Inflammatory macrophage (primary cell): ENCODE data around the gene NOP14.
A peak's percentile ranks its signal among the peaks of the same experiment; 100 is the strongest.
"Not testable (repeated sequence)": the region's sequence is repeated elsewhere in the genome, so short reads cannot be mapped to it uniquely, and the experiment has no call there.

Source experiments
- DNase-seq, 2 donors: peaks; one replicate each; pipeline ENCODE4 v3.0.0-alpha.2; 2020 to 2022

Gene NOP14

DNA sequence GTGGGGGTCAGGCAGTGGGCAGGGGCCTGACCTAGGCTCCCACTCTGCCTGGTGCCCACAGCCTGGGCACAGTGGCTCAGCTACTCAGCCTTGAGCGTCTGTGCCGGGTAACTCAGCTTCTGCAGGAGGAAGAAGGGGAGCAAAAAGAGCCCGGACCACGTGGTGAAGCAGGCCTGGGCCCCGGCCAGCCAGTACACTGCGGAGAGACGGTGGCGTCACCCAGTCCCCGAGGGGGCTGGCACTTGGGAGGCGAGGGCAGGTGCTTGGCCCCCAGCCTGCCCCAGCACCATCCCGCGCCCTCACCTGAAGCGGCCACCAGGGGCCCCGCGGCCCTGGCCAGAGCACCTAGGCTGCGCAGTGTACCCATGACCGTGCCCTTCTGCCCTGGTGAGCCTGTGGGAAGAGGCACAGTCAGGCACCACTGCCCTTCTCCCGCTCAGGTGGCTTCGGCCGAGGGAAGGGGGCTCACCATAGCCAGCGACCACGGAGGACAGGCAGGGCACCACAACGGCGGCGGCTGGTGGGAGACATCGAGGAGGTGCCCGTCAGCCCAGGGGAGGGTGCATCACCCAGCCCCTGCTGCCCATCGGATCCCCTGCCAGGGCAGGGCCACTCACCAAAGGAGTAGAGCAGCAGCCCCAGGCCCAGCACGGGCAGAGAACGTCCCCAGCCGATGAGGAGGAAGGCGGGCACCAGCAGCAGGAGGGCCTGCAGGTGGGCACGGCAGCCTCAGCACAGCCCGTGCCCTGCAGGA, 32.3 kb downstream of the NOP14 start:
- DNase-seq: no peak

- DNase-seq: no peak
These were observed 33.0 kb downstream of the NOP14 start for GRCh38 chr4:2930135-2930757.

GRCh38 chr4:2929469-2929868, 33.7 kb downstream of the NOP14 start:
- no peak for DNase-seq

DNA sequence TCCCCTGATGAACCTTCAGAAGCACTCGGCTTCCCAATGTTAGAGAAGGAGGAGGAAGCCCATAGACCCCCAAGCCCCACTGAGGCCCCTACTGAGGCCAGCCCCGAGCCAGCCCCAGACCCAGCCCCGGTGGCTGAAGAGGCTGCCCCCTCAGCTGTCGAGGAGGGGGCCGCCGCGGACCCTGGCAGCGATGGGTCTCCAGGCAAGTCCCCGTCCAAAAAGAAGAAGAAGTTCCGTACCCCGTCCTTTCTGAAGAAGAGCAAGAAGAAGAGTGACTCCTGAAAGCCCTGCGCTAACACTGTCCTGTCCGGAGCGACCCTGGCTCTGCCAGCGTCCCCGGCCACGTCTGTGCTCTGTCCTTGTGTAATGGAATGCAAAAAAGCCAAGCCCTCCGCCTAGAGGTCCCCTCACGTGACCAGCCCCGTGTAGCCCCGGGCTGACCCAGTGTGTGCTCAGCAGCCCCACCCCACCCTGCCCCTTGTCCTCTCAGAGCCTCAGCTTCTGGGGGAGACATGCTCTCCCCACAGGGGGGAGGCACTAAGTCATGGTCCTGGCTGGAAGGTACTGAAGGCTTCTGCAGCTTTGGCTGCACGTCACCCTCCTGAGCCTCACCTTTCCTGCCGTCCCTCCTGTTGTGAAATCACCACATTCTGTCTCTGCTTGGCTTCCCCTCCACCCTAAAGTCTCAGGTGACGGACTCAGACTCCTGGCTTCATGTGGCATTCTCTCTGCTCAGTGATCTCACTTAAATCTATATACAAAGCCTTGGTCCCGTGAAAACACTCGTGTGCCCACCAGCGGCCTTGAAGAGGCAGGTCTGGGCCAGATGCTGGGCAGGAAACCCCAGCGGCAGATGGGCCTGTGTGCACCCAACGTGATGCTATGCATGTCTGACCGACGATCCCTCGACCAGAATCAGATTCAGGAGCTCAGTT, 34.7 kb downstream of the NOP14 start:
- DNase-seq: no peak

- no peak for DNase-seq
These were observed 35.5 kb downstream of the NOP14 start for GRCh38 chr4:2927696-2928075.

- DNase-seq: no peak
These were observed 36.0 kb downstream of the NOP14 start for GRCh38 chr4:2927016-2927695.

GRCh38 chr4:2925931-2926860, 37.0 kb downstream of the NOP14 start:
- no peak for DNase-seq

- no peak for DNase-seq
These were observed 37.7 kb downstream of the NOP14 start for GRCh38 chr4:2925496-2925895.

DNA sequence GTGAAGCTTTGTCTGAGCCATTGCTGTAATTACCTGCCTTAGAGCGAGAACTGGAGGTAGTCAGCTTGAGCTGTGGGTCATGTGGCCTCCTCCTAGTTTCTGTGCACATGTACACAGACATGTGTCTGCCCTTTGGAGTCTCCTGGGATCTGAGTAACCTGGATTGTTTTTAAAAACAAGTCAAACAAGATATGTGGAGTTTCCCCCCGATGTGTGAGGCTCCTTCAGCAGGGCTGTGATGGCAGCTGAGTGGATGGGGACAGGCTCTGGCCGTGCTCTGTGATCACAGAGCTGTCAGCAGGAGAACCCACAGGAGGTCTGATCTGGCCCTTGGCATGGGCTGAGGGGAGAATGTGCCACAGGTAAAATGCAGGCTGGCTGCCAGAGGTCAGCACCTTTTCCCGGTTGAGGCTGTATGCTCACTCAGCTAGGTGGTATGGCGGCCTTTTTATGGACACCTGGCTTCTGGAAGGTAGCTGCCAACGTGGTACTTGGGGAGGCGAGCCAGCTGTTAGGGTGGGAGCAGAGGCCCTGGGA, 38.4 kb downstream of the NOP14 start:
- DNase-seq: no peak

- DNase-seq: no peak
These were observed 38.9 kb downstream of the NOP14 start for GRCh38 chr4:2924286-2924685.

- DNase-seq: no peak
These were observed 39.5 kb downstream of the NOP14 start for GRCh38 chr4:2923668-2924173.

- DNase-seq: peak in 1 of 2 donors; percentile 14
These were observed 40.1 kb downstream of the NOP14 start for GRCh38 chr4:2923141-2923551.

GRCh38 chr4:2922453-2923101, 40.6 kb downstream of the NOP14 start:
- DNase-seq: not testable (repeated sequence)

GRCh38 chr4:2918714-2919113, 44.5 kb downstream of the NOP14 start:
- DNase-seq: not testable (repeated sequence)

- DNase-seq: not testable (repeated sequence)
These were observed 44.9 kb downstream of the NOP14 start for GRCh38 chr4:2918300-2918699.

GRCh38 chr4:2916696-2917095, 46.5 kb downstream of the NOP14 start:
- not testable (repeated sequence) for DNase-seq

GRCh38 chr4:2915789-2916188, 47.4 kb downstream of the NOP14 start:
- no peak for DNase-seq

- DNase-seq: no peak
These were observed 48.7 kb downstream of the NOP14 start for GRCh38 chr4:2914256-2915126.

GRCh38 chr4:2913168-2913567, 50.0 kb downstream of the NOP14 start:
- DNase-seq: no peak
